Chondrocyte (in vitro differentiated cells): Measurements from ENCODE around the gene RNF103. TPM values are rescaled to one million over a fixed set of nuclear protein-coding genes. Genes with fewer than 3 reads are reported as not detected.

Experiments
- DNase-seq: peaks from one replicate; pipeline ENCODE4 v3.0.0; 2021; ENCODE audit warnings: mixed read lengths, low spot score
- H3K27ac Mint-ChIP-seq: one replicate; pipeline ENCODE4 v1.8.0; 2021; ENCODE audit warnings: mild to moderate bottlenecking, moderate library complexity, mixed read lengths; ENCODE audit not compliant: unreplicated experiment
- H3K27me3 Mint-ChIP-seq: 2 replicates; pipeline ENCODE4 v1.8.0; 2021; ENCODE audit warnings: low read depth, mixed read lengths
- H3K36me3 Mint-ChIP-seq: 2 replicates; pipeline ENCODE4 v1.8.0; 2021; ENCODE audit warnings: low read depth, mixed read lengths
- H3K4me1 Mint-ChIP-seq: 2 replicates; pipeline ENCODE4 v1.8.0; 2021; ENCODE audit warnings: low read depth, mild to moderate bottlenecking, mixed read lengths
- H3K4me3 Mint-ChIP-seq: one replicate; pipeline ENCODE4 v1.8.0; 2021; ENCODE audit warnings: mild to moderate bottlenecking, moderate library complexity, mixed read lengths; ENCODE audit not compliant: unreplicated experiment
- H3K9me3 Mint-ChIP-seq: 2 replicates; pipeline ENCODE4 v1.8.0; 2021; ENCODE audit warnings: low read depth, mixed read lengths
- total RNA-seq: library from RNA; stranded (reverse); gene quantifications from 3 replicates; pipeline ENCODE4 v1.2.1, GENCODE V29; 2021
- TF ChIP-seq, protein P1 (sequence below): fragments of 200-600 bp; sonication (generic); IDR thresholded peaks from 2 replicates; pipeline ENCODE4 v1.5.0; 2021; ENCODE audit warnings: antibody characterized with exemption, mild to moderate bottlenecking, moderate library complexity

RNF103 gene
- total RNA-seq, 1 donor from 2014 or later, result 32.4 TPM

GRCh38 chr2:86633155-86633651 is 9.5 kb upstream of the RNF103 start:
- no peak for DNase-seq
- Mint-ChIP-seq H3K36me3 (no peaks in the 10 kb centered on the region), H3K4me1 (peaks cover 2% of the 10 kb centered on the region), H3K27me3 (no peaks in the 10 kb centered on the region), H3K4me3 (no peak overlapping the region), H3K27ac (no peak overlapping the region), H3K9me3 (no peaks in the 10 kb centered on the region)
- TF ChIP-seq, protein P1, sequence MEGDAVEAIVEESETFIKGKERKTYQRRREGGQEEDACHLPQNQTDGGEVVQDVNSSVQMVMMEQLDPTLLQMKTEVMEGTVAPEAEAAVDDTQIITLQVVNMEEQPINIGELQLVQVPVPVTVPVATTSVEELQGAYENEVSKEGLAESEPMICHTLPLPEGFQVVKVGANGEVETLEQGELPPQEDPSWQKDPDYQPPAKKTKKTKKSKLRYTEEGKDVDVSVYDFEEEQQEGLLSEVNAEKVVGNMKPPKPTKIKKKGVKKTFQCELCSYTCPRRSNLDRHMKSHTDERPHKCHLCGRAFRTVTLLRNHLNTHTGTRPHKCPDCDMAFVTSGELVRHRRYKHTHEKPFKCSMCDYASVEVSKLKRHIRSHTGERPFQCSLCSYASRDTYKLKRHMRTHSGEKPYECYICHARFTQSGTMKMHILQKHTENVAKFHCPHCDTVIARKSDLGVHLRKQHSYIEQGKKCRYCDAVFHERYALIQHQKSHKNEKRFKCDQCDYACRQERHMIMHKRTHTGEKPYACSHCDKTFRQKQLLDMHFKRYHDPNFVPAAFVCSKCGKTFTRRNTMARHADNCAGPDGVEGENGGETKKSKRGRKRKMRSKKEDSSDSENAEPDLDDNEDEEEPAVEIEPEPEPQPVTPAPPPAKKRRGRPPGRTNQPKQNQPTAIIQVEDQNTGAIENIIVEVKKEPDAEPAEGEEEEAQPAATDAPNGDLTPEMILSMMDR, result no peak

- Mint-ChIP-seq H3K4me3 (no peak overlapping the region), H3K4me1 (peaks cover 4% of the 10 kb centered on the region), H3K27me3 (no peaks in the 10 kb centered on the region), H3K9me3 (no peaks in the 10 kb centered on the region), H3K36me3 (no peaks in the 10 kb centered on the region), H3K27ac (no peak overlapping the region)
- DNase-seq, result no peak
- TF ChIP-seq, protein P1, result no peak
Observed at GRCh38 chr2:86632672-86633071, 9.0 kb upstream of the RNF103 start.

DNA sequence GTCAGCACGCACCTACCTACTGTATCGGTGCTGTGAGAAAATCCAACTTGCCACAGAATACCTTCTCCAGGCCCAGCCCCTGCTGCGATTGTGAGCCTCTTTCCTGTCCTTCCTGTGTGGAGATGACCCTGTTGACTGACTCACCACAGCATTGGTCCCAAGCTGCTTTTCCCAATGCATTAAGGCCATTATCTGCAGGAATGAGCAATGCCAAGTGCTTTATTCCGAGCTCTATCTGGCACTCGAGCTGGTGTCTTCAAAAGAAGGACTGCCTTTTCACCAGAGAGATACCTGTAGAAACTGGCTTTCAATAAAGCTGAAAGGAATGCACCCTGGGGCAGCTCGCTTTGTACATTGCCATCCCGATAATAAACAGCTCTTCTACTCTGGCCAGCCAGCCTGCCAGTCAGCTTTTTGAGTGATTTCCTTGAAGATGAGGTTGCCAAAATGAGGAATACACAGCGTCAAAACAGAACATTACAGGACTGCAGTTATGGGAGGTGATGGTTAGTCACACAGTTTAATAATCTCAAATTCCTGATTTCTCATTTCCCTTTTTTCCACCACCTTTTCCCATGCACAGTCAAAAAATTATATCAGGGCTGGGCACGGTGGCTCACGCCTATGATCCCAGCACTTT is 8.3 kb upstream of the RNF103 start:
- H3K4me3 Mint-ChIP-seq, result no peak overlapping the region
- TF ChIP-seq, protein P1, result no peak

DNA sequence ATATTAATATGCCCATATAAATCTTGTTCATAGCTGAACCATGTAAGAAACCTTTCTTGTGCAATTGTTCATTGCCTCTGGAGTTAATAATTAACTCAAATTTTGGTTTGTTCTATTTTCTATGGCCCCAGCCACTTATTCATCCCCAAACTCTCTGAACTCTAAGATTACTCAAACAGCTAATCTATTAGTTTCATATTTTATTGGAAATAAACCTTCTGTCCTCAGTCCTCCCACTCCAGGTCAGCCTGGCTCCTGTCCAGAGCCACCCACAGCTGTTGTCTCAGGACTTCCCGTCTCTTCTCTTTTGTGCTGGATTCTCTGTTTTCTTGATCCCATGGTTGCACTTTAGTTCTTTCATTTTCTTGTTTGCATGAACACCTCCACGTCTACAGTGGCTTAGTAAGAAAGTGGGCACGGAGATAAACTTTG is 4.4 kb upstream of the RNF103 start:
- H3K27me3 Mint-ChIP-seq, result peaks cover 2% of the 10 kb centered on the region
- H3K4me1 Mint-ChIP-seq, result peaks cover 9% of the 10 kb centered on the region
- H3K4me3 Mint-ChIP-seq, result no peak overlapping the region
- no peak overlapping the region for H3K27ac Mint-ChIP-seq
- TF ChIP-seq, protein P1, result no peak
- H3K9me3 Mint-ChIP-seq, result no peaks in the 10 kb centered on the region
- no peak for DNase-seq
- no peaks in the 10 kb centered on the region for H3K36me3 Mint-ChIP-seq

More for the DNA sequence above, 8.3 kb upstream of the RNF103 start:
- no peak for DNase-seq
- Mint-ChIP-seq H3K27ac (no peak overlapping the region), H3K9me3 (no peaks in the 10 kb centered on the region), H3K4me1 (peaks cover 4% of the 10 kb centered on the region), H3K27me3 (peaks cover 2% of the 10 kb centered on the region), H3K36me3 (no peaks in the 10 kb centered on the region)

- H3K4me1 Mint-ChIP-seq, result peaks cover 9% of the 10 kb centered on the region
- no peak for DNase-seq
- H3K4me3 Mint-ChIP-seq, result no peak overlapping the region
- no peaks in the 10 kb centered on the region for H3K9me3 Mint-ChIP-seq
- no peak overlapping the region for H3K27ac Mint-ChIP-seq
- no peaks in the 10 kb centered on the region for H3K36me3 Mint-ChIP-seq
- TF ChIP-seq, protein P1, result no peak
- H3K27me3 Mint-ChIP-seq, result peaks cover 2% of the 10 kb centered on the region
Observed at GRCh38 chr2:86627550-86627949, 3.9 kb upstream of the RNF103 start.
